Suprapubic skin (tissue), 4 donors: ENCODE measurements around the gene MYL6B.

ENCODE experiments used
- POLR2A ChIP-seq, 2 donors: fragments of 450-650 bp; IDR thresholded peaks; one replicate each; pipeline ENCODE4 v1.6.1; 2017; ENCODE audit warnings: antibody characterized with exemption in 2 of 2, mild to moderate bottlenecking in 2 of 2, moderate library complexity in 2 of 2
- POLR2AphosphoS5 ChIP-seq, 3 donors: sonication (generic); formaldehyde crosslinking; IDR thresholded peaks; one replicate each; pipeline ENCODE4 v1.6.1; 2017; ENCODE audit warnings: antibody characterized with exemption in 3 of 3
- TF ChIP-seq, protein P1 (sequence below), 2 donors: fragments of 200-600 bp in 1 of 2; fragments of 450-650 bp in 1 of 2; sonication (generic) in 1 of 2; IDR thresholded peaks; one replicate each; pipeline ENCODE4 v1.5.1; 2016 to 2019; ENCODE audit warnings: antibody characterized with exemption in 2 of 2, mild to moderate bottlenecking in 1 of 2, moderate library complexity in 1 of 2

DNA sequence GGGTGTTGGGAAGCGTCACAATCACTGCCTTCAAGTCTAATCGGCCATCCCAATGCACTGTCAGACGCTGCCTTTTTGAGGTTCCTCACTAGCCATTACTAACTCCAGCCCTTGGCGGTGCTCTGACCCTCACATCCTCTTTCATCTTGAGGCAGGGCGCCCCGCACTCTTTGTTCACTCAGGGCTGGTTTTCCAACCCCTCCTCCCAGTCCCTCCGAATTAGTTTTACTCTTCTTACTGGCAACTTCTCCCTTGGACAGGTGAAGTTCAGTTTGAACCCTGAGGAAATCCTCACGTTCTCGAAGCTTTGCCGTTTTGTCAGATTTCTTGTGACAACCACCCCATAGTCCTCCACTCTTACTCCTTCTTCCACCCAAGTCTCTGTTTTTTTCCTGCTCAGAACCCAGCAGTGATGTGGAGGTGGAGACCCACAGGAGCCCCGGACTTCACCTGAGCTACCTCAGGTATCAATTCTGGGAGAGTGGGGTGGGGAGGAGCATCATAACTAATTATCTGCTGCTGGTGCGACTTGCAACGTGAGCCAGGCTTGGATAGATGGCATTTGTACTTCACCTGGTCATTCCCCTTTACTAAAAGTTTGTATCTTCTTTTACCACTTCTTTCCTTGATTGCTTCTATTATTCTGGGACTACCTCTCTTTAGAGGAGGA is 33.6 kb upstream of the MYL6B start:
- TF ChIP-seq, protein P1, sequence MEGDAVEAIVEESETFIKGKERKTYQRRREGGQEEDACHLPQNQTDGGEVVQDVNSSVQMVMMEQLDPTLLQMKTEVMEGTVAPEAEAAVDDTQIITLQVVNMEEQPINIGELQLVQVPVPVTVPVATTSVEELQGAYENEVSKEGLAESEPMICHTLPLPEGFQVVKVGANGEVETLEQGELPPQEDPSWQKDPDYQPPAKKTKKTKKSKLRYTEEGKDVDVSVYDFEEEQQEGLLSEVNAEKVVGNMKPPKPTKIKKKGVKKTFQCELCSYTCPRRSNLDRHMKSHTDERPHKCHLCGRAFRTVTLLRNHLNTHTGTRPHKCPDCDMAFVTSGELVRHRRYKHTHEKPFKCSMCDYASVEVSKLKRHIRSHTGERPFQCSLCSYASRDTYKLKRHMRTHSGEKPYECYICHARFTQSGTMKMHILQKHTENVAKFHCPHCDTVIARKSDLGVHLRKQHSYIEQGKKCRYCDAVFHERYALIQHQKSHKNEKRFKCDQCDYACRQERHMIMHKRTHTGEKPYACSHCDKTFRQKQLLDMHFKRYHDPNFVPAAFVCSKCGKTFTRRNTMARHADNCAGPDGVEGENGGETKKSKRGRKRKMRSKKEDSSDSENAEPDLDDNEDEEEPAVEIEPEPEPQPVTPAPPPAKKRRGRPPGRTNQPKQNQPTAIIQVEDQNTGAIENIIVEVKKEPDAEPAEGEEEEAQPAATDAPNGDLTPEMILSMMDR (IDR thresholded peaks at IDR 0.05), result no peak
- TF ChIP-seq POLR2AphosphoS5 (IDR thresholded peaks at IDR 0.05) (no peak), POLR2A (IDR thresholded peaks at IDR 0.05) (no peak)
